Adipocyte (in vitro differentiated cells): ENCODE results near the gene SFTA2.

Experiments
- DNase-seq: peaks from one replicate; pipeline ENCODE4 v3.0.0-alpha.2; 2015; ENCODE audit warnings: low read depth
- H3K27me3 ChIP-seq: replicated peaks from 2 replicates; pipeline ENCODE4 v1.7.0; 2013; ENCODE audit warnings: mild to moderate bottlenecking, low read length, moderate library complexity; ENCODE audit not compliant: control insufficient read depth, insufficient read depth
- H3K36me3 ChIP-seq: 2 replicates; pipeline ENCODE4 v1.7.0; 2013; ENCODE audit warnings: low read length, mild to moderate bottlenecking, moderate library complexity; ENCODE audit not compliant: control insufficient read depth, insufficient read depth, severe bottlenecking
- H3K4me1 ChIP-seq: 2 replicates; pipeline ENCODE4 v1.7.0; 2013; ENCODE audit warnings: mild to moderate bottlenecking, low read length, moderate library complexity; ENCODE audit not compliant: control insufficient read depth, insufficient read depth
- H3K4me3 ChIP-seq: 2 replicates; pipeline ENCODE4 v1.7.0; 2013; ENCODE audit warnings: mild to moderate bottlenecking, low read length, moderate library complexity
- H3K9ac ChIP-seq: 2 replicates; pipeline ENCODE4 v1.7.0; 2013; ENCODE audit warnings: mild to moderate bottlenecking, low read length, moderate library complexity
- H3K9me3 ChIP-seq: 2 replicates; pipeline ENCODE4 v1.7.0; 2013; ENCODE audit warnings: mild to moderate bottlenecking, low read length, moderate library complexity; ENCODE audit not compliant: control insufficient read depth

The SFTA2 gene

GRCh38 chr6:30962716-30963115, 30.7 kb upstream of the SFTA2 start:
- Histone ChIP-seq H3K27me3 (peaks cover 22% of the 10 kb centered on the region), H3K9ac (no peak overlapping the region), H3K9me3 (no peaks in the 10 kb centered on the region), H3K4me3 (no peak overlapping the region), H3K36me3 (no peaks in the 10 kb centered on the region), H3K4me1 (peaks cover 10% of the 10 kb centered on the region)
- DNase-seq: no peak

- H3K27me3 ChIP-seq: peaks cover 29% of the 10 kb centered on the region
- no peak overlapping the region for H3K4me3 ChIP-seq
- H3K36me3 ChIP-seq: no peaks in the 10 kb centered on the region
- H3K9ac ChIP-seq: no peak overlapping the region
- no peaks in the 10 kb centered on the region for H3K9me3 ChIP-seq
- peaks cover 10% of the 10 kb centered on the region for H3K4me1 ChIP-seq
- DNase-seq: peak; percentile 81
These were observed 29.1 kb upstream of the SFTA2 start for GRCh38 chr6:30960907-30961673.

- peaks cover 10% of the 10 kb centered on the region for H3K4me1 ChIP-seq
- no peaks in the 10 kb centered on the region for H3K36me3 ChIP-seq
- H3K4me3 ChIP-seq: no peak overlapping the region
- H3K27me3 ChIP-seq: peaks cover 42% of the 10 kb centered on the region
- no peaks in the 10 kb centered on the region for H3K9me3 ChIP-seq
- DNase-seq: no peak
- no peak overlapping the region for H3K9ac ChIP-seq
These were observed 25.7 kb upstream of the SFTA2 start for GRCh38 chr6:30957716-30958115.

- peak; percentile 59 for DNase-seq
- H3K9me3 ChIP-seq: peaks cover 14% of the 10 kb centered on the region
- H3K4me3 ChIP-seq: peak overlapping the region; percentile 61
- no peaks in the 10 kb centered on the region for H3K36me3 ChIP-seq
- H3K9ac ChIP-seq: peak overlapping the region; percentile 36
- no peaks in the 10 kb centered on the region for H3K4me1 ChIP-seq
- H3K27me3 ChIP-seq: peaks cover 63% of the 10 kb centered on the region
These were observed 23.5 kb upstream of the SFTA2 start for GRCh38 chr6:30955367-30956042.

GRCh38 chr6:30954631-30955366, 22.8 kb upstream of the SFTA2 start:
- Histone ChIP-seq H3K9me3 (peaks cover 19% of the 10 kb centered on the region), H3K9ac (no peak overlapping the region), H3K36me3 (no peaks in the 10 kb centered on the region), H3K27me3 (peaks cover 68% of the 10 kb centered on the region), H3K4me1 (no peaks in the 10 kb centered on the region), H3K4me3 (peak overlapping the region; percentile 61)
- no peak for DNase-seq

- peaks cover 83% of the 10 kb centered on the region for H3K27me3 ChIP-seq
- H3K4me3 ChIP-seq: no peak overlapping the region
- H3K9me3 ChIP-seq: peaks cover 27% of the 10 kb centered on the region
- no peak for DNase-seq
- no peak overlapping the region for H3K9ac ChIP-seq
- H3K4me1 ChIP-seq: no peaks in the 10 kb centered on the region
- H3K36me3 ChIP-seq: no peaks in the 10 kb centered on the region
These were observed 20.0 kb upstream of the SFTA2 start for GRCh38 chr6:30951907-30952469.

- Histone ChIP-seq H3K9ac (no peak overlapping the region), H3K9me3 (peaks cover 27% of the 10 kb centered on the region), H3K4me3 (no peak overlapping the region), H3K4me1 (no peaks in the 10 kb centered on the region), H3K36me3 (no peaks in the 10 kb centered on the region), H3K27me3 (peaks cover 87% of the 10 kb centered on the region)
- DNase-seq: no peak
These were observed 16.8 kb upstream of the SFTA2 start for GRCh38 chr6:30948811-30949210.

GRCh38 chr6:30947231-30947630, 15.3 kb upstream of the SFTA2 start:
- DNase-seq: no peak
- Histone ChIP-seq H3K9ac (no peak overlapping the region), H3K4me3 (no peak overlapping the region), H3K27me3 (peaks cover 82% of the 10 kb centered on the region), H3K9me3 (peaks cover 27% of the 10 kb centered on the region), H3K36me3 (no peaks in the 10 kb centered on the region), H3K4me1 (peaks cover 3% of the 10 kb centered on the region)

GRCh38 chr6:30945281-30945680, 13.3 kb upstream of the SFTA2 start:
- Histone ChIP-seq H3K27me3 (peaks cover 80% of the 10 kb centered on the region), H3K4me1 (peaks cover 3% of the 10 kb centered on the region), H3K9ac (no peak overlapping the region), H3K9me3 (peaks cover 12% of the 10 kb centered on the region), H3K36me3 (no peaks in the 10 kb centered on the region), H3K4me3 (no peak overlapping the region)
- DNase-seq: no peak

GRCh38 chr6:30944051-30944450, 12.1 kb upstream of the SFTA2 start:
- Histone ChIP-seq H3K27me3 (peaks cover 76% of the 10 kb centered on the region), H3K9ac (no peak overlapping the region), H3K4me1 (peaks cover 3% of the 10 kb centered on the region), H3K36me3 (no peaks in the 10 kb centered on the region), H3K4me3 (no peak overlapping the region), H3K9me3 (peaks cover under 1% of the 10 kb centered on the region)
- no peak for DNase-seq
